ENCODE measurements around the gene ZNF521.

ZNF521 gene

GRCh38 chr18:25089470-25089869, 262.5 kb downstream of the ZNF521 start:
- no peak for TF ChIP-seq CTCF (IDR thresholded peaks at IDR 0.05; ENCODE audit: insufficient read depth, low read length, poor library complexity, severe bottlenecking)
- H3K36me3 ChIP-seq (ENCODE audit: control insufficient read depth, insufficient read depth, low read length) = no peaks in the 10 kb centered on the region

GRCh38 chr18:25086876-25087275, 265.1 kb downstream of the ZNF521 start:
- no peak for TF ChIP-seq CTCF (IDR thresholded peaks at IDR 0.05; ENCODE audit: insufficient read depth, low read length, poor library complexity, severe bottlenecking)
- Histone ChIP-seq H3K4me3 (replicated peaks; ENCODE audit: low read depth, low read length) (no peak overlapping the region), H3K27me3 (replicated peaks; ENCODE audit: control insufficient read depth, insufficient read depth, low read length) (no peaks in the 10 kb centered on the region), H3K36me3 (ENCODE audit: control insufficient read depth, insufficient read depth, low read length) (no peaks in the 10 kb centered on the region)
- DNase-seq (ENCODE audit: extremely low read depth, insufficient read length) = no peak

More at GRCh38 chr18:25089470-25089869, 262.5 kb downstream of the ZNF521 start:
- H3K27me3 ChIP-seq (replicated peaks; ENCODE audit: control insufficient read depth, insufficient read depth, low read length) = no peaks in the 10 kb centered on the region
- no peak for DNase-seq (ENCODE audit: extremely low read depth, insufficient read length)
- H3K4me3 ChIP-seq (replicated peaks; ENCODE audit: low read depth, low read length) = no peak overlapping the region

DNA sequence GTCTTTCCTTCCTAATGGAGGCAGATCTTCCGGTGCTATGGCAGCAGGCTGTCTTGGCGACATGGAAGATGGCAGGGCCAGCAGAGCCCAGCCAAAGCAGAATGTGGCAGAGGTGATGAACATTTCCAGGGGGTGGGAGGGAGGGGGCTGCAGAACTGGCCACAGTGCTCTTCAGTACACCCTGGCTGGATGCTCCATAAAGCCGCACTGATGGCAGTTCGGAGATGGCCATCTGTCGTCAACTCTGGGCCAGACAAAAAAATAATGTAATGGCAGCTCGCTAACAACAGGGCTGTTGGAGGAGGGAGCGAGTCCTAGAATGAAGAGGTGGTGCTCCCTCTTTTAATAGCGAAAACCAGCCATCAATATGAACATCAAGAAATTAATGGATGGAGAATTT, 271.0 kb downstream of the ZNF521 start:
- no peak for TF ChIP-seq CTCF (IDR thresholded peaks at IDR 0.05; ENCODE audit: insufficient read depth, low read length, poor library complexity, severe bottlenecking)
- H3K36me3 ChIP-seq (ENCODE audit: control insufficient read depth, insufficient read depth, low read length) = no peaks in the 10 kb centered on the region
- H3K27me3 ChIP-seq (replicated peaks; ENCODE audit: control insufficient read depth, insufficient read depth, low read length) = no peaks in the 10 kb centered on the region
- no peak overlapping the region for H3K4me3 ChIP-seq (replicated peaks; ENCODE audit: low read depth, low read length)
- DNase-seq (ENCODE audit: extremely low read depth, insufficient read length) = no peak

DNA sequence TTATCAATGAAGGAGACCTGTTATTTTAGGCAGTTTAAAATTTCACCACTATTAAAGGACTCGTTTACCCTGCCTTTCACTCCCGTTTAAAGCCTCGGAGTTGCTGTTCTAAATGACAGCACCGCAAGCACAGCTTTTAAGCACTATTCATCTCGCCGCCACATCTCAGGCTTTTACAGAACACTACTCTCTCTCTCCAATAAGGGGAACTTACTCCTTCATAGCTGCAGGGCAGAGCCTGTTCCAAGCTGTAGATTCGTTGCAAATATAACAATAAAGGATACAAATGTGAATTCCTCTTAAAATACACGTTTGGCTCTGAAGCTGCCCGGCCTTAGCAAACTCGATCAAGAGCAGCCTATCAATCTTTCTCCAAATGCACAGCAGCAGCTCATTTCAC, 271.8 kb downstream of the ZNF521 start:
- Histone ChIP-seq H3K4me3 (replicated peaks; ENCODE audit: low read depth, low read length) (no peak overlapping the region), H3K36me3 (ENCODE audit: control insufficient read depth, insufficient read depth, low read length) (no peaks in the 10 kb centered on the region), H3K27me3 (replicated peaks; ENCODE audit: control insufficient read depth, insufficient read depth, low read length) (no peaks in the 10 kb centered on the region)
- no peak for TF ChIP-seq CTCF (IDR thresholded peaks at IDR 0.05; ENCODE audit: insufficient read depth, low read length, poor library complexity, severe bottlenecking)
- DNase-seq (ENCODE audit: extremely low read depth, insufficient read length) = no peak

DNA sequence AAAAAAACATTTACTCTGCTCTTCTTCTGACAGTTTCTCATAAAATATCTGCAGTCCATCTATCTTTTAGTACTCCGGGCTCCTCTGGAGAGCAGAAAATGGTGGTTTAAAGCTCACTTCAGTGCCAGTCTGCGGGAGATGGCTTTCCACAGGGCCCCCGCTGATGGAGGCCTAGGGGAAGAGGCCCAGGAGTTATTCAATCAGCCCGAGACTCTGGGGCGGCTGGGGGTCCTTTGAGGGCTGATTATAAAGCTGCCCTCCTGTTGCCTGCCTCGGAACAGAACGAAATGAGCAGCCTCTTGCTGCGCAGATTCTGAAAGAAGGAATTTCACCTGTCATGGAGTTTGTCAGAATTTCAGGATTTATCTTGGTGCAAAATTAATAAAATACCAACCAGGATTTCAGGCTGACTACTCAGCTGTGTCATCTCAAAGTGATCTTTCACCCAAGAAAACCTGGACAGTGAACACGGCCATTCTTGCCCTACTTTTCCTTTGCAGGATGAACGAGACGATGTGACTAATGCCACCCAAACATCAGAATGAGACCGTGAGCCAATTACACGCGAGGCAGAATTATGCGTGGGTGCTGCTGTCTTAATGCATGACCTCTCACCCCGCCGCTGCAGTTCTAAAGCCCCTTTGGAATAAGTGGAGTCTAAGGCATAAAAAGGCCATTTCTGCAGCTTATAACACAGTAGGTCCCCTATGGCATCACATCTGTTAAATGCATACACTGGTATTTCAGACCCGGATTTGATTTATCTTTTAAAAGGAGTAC, 273.8 kb downstream of the ZNF521 start:
- Histone ChIP-seq H3K27me3 (replicated peaks; ENCODE audit: control insufficient read depth, insufficient read depth, low read length) (no peaks in the 10 kb centered on the region), H3K36me3 (ENCODE audit: control insufficient read depth, insufficient read depth, low read length) (no peaks in the 10 kb centered on the region), H3K4me3 (replicated peaks; ENCODE audit: low read depth, low read length) (no peak overlapping the region)
- DNase-seq (ENCODE audit: extremely low read depth, insufficient read length) = no peak
- no peak for TF ChIP-seq CTCF (IDR thresholded peaks at IDR 0.05; ENCODE audit: insufficient read depth, low read length, poor library complexity, severe bottlenecking)
